Measurements from ENCODE around the gene WDR20.

WDR20 gene

DNA sequence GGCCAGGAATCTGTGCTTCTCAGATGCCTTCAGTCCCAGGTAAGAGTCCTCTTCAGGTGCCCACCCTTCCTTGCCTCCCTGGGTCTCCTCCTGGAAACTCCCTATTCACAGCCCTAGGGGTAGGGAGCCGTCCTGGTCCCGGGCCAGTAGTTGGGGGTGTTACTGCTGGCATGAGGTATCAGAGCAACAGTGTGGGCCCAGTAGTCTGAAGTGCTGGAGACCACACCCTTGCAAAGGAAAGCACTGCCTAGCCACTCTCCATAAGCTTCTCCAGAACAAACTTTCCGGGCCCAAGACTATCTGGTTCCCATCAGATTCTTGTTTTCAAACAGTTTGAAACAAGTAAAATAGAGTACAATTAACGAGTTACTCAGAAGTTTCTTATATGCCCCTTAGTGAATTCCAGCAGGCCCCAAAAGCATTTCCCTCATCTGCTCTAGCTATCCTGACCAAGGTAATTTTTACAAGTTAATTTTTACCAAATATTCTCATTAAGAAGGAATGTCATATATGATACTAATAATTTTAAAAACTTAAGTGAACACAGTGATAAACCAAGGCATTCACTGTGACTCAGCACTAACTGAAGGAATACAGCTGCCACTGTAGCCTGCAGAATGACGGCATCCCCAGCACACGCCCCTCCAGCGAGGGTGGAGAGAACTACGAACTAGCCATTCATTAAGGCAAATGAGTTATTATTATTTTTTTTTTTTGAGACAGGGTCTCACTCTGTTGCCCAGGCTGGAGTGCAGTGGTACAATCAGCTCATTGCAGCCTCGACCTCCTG, 115.9 kb downstream of the WDR20 start:
- no peaks in the 10 kb centered on the region for H3K9me3 ChIP-seq
- no peak for DNase-seq (ENCODE audit: low spot score in 2 of 2)
- in situ Hi-C loops (cut with MboI; ENCODE audit: low sequenced_read_pairs) = no loop called here

DNA sequence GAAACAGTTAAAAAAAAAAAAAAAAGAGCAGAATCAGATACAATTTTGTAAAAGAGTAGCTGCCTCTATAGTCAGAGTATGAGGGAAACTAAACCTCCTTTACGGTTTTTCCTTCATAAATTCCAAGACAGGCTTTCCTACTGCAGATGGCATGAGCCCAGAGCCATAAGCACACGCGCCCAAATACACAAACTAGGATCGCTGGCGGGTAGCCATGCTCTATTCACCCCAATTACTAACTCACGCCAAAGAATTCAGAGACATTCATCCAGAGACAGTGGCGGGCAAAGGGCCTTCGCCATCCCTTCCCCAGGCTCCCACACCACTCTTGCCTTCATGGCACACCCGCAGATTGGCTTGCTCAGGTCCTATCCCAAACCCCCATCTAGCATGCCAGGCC, 117.0 kb downstream of the WDR20 start:
- no peak for DNase-seq (ENCODE audit: low spot score in 2 of 2)
- in situ Hi-C loops (cut with MboI; ENCODE audit: low sequenced_read_pairs) = no loop called here
- Histone ChIP-seq H3K9me3 (no peaks in the 10 kb centered on the region), H3K4me3 (no peak overlapping the region), H3K4me1 (no peaks in the 10 kb centered on the region), H3K36me3 (replicated peaks) (no peaks in the 10 kb centered on the region), H3K27me3 (ENCODE audit: low read depth) (no peaks in the 10 kb centered on the region)

More for the DNA sequence above, 115.9 kb downstream of the WDR20 start:
- no peak overlapping the region for H3K4me3 ChIP-seq
- H3K27me3 ChIP-seq (ENCODE audit: low read depth) = no peaks in the 10 kb centered on the region
- no peaks in the 10 kb centered on the region for H3K36me3 ChIP-seq (replicated peaks)
- H3K4me1 ChIP-seq = no peaks in the 10 kb centered on the region

DNA sequence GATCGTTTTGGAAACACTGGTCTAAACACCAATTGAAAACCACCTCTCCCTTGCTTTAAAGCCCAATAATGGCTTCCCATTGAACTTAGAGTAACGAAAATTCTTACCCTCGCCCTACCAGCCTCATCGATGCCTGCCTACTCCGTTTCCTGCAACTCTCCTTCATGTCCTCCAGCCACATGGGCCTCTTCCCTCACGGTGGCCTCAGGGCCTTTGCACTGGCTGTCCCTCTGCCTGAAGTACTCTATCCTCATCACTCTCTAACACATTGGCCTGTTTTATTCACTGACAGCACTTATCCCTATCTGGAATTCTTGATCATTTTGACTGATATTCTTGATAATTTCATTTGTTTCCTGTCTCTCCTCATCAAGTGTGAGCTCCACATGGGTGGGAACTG, 118.4 kb downstream of the WDR20 start:
- in situ Hi-C loops (cut with MboI; ENCODE audit: low sequenced_read_pairs) = no loop called here
- no peaks in the 10 kb centered on the region for H3K36me3 ChIP-seq (replicated peaks)
- no peak overlapping the region for H3K4me3 ChIP-seq
- H3K27me3 ChIP-seq (ENCODE audit: low read depth) = no peaks in the 10 kb centered on the region
- peaks cover 9% of the 10 kb centered on the region for H3K4me1 ChIP-seq
- no peak for DNase-seq (ENCODE audit: low spot score in 2 of 2)
- H3K9me3 ChIP-seq = no peaks in the 10 kb centered on the region
